ENCODE data around the gene ATG14. TPM values are rescaled to one million over a fixed set of nuclear protein-coding genes. Genes with fewer than 3 reads are reported as not detected.
"Not testable (repeated sequence)": the region's sequence is repeated elsewhere in the genome, so short reads cannot be mapped to it uniquely, and the experiment has no call there.

ATG14 gene, protein sequence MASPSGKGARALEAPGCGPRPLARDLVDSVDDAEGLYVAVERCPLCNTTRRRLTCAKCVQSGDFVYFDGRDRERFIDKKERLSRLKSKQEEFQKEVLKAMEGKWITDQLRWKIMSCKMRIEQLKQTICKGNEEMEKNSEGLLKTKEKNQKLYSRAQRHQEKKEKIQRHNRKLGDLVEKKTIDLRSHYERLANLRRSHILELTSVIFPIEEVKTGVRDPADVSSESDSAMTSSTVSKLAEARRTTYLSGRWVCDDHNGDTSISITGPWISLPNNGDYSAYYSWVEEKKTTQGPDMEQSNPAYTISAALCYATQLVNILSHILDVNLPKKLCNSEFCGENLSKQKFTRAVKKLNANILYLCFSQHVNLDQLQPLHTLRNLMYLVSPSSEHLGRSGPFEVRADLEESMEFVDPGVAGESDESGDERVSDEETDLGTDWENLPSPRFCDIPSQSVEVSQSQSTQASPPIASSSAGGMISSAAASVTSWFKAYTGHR
- total RNA-seq = 8.9 to 11.1 TPM (median 10.6 TPM) in 3 replicates
- long read RNA-seq, full-length matches to known transcripts = 2 of 5 reads
- long read RNA-seq, partial matches to known transcripts = 1 of 5 reads
- long read RNA-seq, other reads (novel, unspliced or antisense) = 2 of 5 reads

- Mint-ChIP-seq H3K4me1 (ENCODE audit: low read depth) (peaks cover 32% of the 10 kb centered on the region), H3K27ac (ENCODE audit: unreplicated experiment) (peak within 1 kb of the TSS; percentile 96), H3K36me3 (ENCODE audit: low read depth) (no peaks in the 10 kb centered on the region), H3K27me3 (ENCODE audit: low read depth) (peaks cover 17% of the 10 kb centered on the region), H3K9me3 (ENCODE audit: low read depth) (no peaks in the 10 kb centered on the region), H3K4me3 (ENCODE audit: unreplicated experiment) (peak within 1 kb of the TSS; percentile 94)
- TF ChIP-seq, protein P1, sequence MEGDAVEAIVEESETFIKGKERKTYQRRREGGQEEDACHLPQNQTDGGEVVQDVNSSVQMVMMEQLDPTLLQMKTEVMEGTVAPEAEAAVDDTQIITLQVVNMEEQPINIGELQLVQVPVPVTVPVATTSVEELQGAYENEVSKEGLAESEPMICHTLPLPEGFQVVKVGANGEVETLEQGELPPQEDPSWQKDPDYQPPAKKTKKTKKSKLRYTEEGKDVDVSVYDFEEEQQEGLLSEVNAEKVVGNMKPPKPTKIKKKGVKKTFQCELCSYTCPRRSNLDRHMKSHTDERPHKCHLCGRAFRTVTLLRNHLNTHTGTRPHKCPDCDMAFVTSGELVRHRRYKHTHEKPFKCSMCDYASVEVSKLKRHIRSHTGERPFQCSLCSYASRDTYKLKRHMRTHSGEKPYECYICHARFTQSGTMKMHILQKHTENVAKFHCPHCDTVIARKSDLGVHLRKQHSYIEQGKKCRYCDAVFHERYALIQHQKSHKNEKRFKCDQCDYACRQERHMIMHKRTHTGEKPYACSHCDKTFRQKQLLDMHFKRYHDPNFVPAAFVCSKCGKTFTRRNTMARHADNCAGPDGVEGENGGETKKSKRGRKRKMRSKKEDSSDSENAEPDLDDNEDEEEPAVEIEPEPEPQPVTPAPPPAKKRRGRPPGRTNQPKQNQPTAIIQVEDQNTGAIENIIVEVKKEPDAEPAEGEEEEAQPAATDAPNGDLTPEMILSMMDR (IDR thresholded peaks at IDR 0.05) = no peak
- no peak for DNase-seq (ENCODE audit: low spot score)
Measured at GRCh38 chr14:55411426-55412389, at the start of gene ATG14. TSS of gene ATG14 (minus strand) at chr14:55411830. CDS start at chr14:55411822, 8 bp downstream.

GRCh38 chr14:55458800-55459515, 47.3 kb upstream of the ATG14 start:
- TF ChIP-seq, protein P1 (IDR thresholded peaks at IDR 0.05) = no peak

GRCh38 chr14:55457496-55457895, 45.9 kb upstream of the ATG14 start:
- no peaks in the 10 kb centered on the region for H3K9me3 Mint-ChIP-seq (ENCODE audit: low read depth)
- H3K36me3 Mint-ChIP-seq (ENCODE audit: low read depth) = no peaks in the 10 kb centered on the region
- peaks cover 22% of the 10 kb centered on the region for H3K4me1 Mint-ChIP-seq (ENCODE audit: low read depth)
- DNase-seq (ENCODE audit: low spot score) = no peak
- H3K27ac Mint-ChIP-seq (ENCODE audit: unreplicated experiment) = no peak overlapping the region
- TF ChIP-seq, protein P1 (IDR thresholded peaks at IDR 0.05) = no peak
- no peak overlapping the region for H3K4me3 Mint-ChIP-seq (ENCODE audit: unreplicated experiment)
- no peaks in the 10 kb centered on the region for H3K27me3 Mint-ChIP-seq (ENCODE audit: low read depth)

More at GRCh38 chr14:55458800-55459515, 47.3 kb upstream of the ATG14 start:
- Mint-ChIP-seq H3K36me3 (ENCODE audit: low read depth) (no peaks in the 10 kb centered on the region), H3K9me3 (ENCODE audit: low read depth) (no peaks in the 10 kb centered on the region), H3K4me1 (ENCODE audit: low read depth) (peaks cover 29% of the 10 kb centered on the region), H3K4me3 (ENCODE audit: unreplicated experiment) (no peak overlapping the region), H3K27me3 (ENCODE audit: low read depth) (no peaks in the 10 kb centered on the region), H3K27ac (ENCODE audit: unreplicated experiment) (no peak overlapping the region)
- no peak for DNase-seq (ENCODE audit: low spot score)

GRCh38 chr14:55456411-55456810, 44.8 kb upstream of the ATG14 start:
- not testable (repeated sequence) for H3K4me3 Mint-ChIP-seq (ENCODE audit: unreplicated experiment); H3K36me3 Mint-ChIP-seq (ENCODE audit: low read depth); H3K9me3 Mint-ChIP-seq (ENCODE audit: low read depth)

GRCh38 chr14:55454264-55455002, 42.8 kb upstream of the ATG14 start:
- TF ChIP-seq, protein P1 (IDR thresholded peaks at IDR 0.05) = no peak
- Mint-ChIP-seq H3K4me1 (ENCODE audit: low read depth) (peaks cover 34% of the 10 kb centered on the region), H3K27ac (ENCODE audit: unreplicated experiment) (no peak overlapping the region), H3K27me3 (ENCODE audit: low read depth) (no peaks in the 10 kb centered on the region), H3K36me3 (ENCODE audit: low read depth) (no peaks in the 10 kb centered on the region), H3K4me3 (ENCODE audit: unreplicated experiment) (no peak overlapping the region), H3K9me3 (ENCODE audit: low read depth) (no peaks in the 10 kb centered on the region)
- no peak for DNase-seq (ENCODE audit: low spot score)

More at GRCh38 chr14:55456411-55456810, 44.8 kb upstream of the ATG14 start:
- H3K4me1 Mint-ChIP-seq (ENCODE audit: low read depth) = peaks cover 24% of the 10 kb centered on the region
- not testable (repeated sequence) for H3K27ac Mint-ChIP-seq (ENCODE audit: unreplicated experiment); H3K27me3 Mint-ChIP-seq (ENCODE audit: low read depth); DNase-seq (ENCODE audit: low spot score)

Measured in chondrocyte (in vitro differentiated cells).